GM21515 (cell line): ENCODE measurements around the gene RPN2.

Experiments used
- ATAC-seq: cut with Tn5 transposase; IDR thresholded peaks from one replicate; pipeline ENCODE4 v1.9.1; 2021; ENCODE audit not compliant: unreplicated experiment

The RPN2 gene

GRCh38 chr20:37209193-37209592, 30.1 kb downstream of the RPN2 start:
- ATAC-seq: no peak

- no peak for ATAC-seq
Observed at GRCh38 chr20:37209661-37210314, 30.7 kb downstream of the RPN2 start.

DNA sequence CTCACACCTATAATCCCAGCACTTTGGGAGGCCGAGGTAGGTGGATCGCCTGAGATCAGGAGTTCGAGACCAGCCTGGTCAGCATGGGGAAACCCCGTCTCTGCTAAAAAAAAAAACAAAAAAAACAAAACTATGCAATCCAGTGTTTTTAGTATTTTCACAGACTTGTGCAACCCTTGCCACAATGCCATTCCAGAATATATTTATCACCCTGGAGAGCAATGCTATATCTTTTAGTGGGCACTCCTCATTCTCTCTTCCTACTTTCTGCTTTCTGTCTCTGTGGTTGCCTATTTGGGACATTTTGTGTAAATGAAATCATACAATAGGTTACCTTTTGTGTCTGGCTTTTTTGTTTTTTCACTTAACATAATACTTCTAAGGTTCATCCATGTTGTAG, 39.3 kb downstream of the RPN2 start:
- no peak for ATAC-seq

GRCh38 chr20:37218976-37219375, 39.8 kb downstream of the RPN2 start:
- no peak for ATAC-seq

- no peak for ATAC-seq
Observed at GRCh38 chr20:37219751-37220668, 40.9 kb downstream of the RPN2 start.

DNA sequence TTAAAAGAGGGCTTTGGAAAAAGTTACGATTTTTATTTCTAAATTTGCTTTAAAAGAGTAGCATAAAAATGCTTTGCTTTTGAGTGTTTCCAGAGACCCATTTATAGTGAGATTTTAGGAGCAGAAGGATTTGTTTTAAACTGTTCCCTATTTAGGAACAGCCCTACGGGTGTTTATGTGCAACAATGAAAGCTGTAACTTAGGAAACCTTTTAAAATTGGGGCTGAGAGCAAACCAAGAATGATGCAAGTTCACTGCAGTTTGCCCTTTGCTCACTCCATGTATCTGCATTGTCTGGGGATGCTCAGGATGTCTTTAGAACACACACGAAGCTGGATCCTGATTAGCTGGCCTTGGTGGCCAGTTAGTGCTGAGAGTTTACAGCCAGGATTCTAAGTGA, 41.6 kb downstream of the RPN2 start:
- no peak for ATAC-seq

DNA sequence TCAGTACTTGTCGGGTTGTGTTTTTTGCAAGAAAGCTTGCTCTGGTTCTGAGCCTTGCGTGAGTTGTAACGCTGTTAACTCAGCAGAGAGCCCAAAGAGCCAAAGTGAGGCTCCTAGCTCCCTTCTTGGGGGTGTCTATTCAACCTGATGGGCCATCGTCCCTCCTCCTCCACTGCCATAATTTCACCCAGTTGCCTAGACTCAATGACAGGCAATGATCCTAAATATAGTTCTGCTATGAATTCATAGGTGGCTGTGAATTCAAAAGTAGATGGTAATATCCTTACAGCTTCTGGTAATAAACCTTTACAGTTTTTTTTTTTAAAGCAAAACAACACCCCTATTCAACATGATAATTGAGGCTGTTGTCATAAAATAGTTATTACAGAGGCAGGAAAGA, 43.0 kb downstream of the RPN2 start:
- no peak for ATAC-seq

DNA sequence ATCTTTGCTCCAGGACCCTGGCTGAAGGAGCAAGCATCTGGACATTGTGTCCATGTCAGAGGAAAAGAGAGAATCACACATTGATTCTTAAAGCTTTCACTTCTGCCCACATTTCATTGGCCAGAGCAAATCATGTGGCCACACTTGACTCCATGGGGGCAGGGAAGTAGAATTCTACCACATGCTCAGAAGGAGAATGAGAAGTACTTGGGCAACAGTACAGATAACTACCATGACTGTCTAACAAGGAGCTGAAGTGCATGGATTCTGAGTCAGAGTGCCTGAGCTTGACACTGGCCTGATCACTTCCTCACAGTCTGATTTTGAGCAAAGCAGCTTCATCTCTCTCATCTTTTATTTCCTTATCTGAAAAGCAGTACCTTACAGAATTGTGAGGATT, 43.9 kb downstream of the RPN2 start:
- ATAC-seq: no peak

DNA sequence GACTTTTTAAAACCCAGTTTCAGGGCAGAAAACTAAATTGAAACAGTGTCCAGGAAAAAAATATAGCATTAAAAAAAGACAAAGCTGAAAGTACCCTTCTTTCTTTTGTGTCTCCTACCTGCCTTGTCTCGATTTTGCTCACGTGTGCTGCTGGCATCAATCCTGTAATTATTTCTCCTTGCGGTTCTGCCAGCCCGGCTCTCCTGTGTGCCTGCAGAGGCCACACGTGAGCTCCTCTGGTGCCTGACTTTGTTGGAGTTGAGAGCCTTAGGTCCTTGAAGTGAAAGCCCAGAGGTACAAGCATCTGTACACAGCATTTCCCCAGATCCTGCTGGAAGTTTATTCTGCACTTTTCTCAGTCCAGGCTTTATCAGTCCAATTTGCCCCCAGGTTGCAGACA, 46.0 kb downstream of the RPN2 start:
- no peak for ATAC-seq

DNA sequence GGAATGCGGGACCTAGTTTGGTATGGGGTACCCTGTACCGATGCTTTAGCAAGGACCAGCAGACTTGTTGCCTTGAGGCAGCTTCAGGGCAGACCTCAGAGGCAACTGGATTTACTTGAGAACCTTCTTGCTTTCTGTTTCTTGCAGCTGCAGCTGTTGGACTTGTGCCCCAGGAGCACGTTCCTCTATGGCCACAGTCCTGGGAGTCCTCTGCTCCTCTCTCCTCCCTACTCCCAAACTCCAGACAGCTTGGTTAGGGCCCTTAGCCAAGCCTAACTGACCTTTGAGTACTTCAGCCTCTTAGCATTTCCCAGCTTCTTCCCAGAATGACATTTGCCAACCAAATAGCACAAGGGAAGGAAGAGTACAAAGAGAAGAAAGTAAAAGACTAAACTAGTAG, 47.8 kb downstream of the RPN2 start:
- ATAC-seq: no peak

DNA sequence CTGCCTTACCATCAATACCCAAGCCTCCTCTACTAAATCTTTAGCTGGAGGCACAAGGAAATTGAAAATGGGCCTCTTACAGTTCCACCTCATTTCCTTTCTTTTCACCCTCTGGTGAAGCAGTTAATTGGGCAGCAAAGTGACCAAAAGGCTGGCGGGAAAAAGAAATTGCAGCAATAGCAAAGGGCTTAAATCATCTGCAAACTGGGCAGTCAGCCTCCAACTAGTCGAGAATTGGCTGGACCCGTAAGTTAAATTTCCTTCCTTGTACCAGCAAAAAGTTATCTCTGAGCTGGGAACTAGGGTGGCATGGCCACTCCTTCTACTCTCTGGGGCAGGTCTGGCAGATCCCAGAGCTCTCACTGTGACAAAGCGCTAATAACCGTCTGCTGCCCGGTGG, 49.0 kb downstream of the RPN2 start:
- ATAC-seq: no peak

GRCh38 chr20:37228656-37229055, 49.5 kb downstream of the RPN2 start:
- no peak for ATAC-seq

GRCh38 chr20:37229357-37229756, 50.2 kb downstream of the RPN2 start:
- ATAC-seq: no peak

DNA sequence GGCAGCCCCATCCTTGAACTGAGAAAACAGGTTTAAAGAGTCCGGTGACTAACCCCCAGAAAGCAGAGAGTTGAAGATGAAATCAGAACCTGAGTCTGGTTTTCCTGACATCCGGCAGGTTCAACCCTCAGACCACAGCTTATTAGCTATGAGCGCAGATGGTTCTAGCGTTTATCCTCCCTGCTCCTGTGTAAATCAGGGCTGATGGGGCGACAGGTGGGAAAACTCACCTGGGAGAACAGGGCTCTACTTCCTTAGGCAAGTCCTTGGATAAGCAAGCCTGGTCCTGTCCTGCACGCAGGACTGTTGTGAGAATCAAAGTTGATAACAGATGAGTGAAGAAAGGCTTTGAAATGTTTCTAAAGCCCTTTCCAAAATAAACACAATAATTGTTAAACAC, 51.1 kb downstream of the RPN2 start:
- no peak for ATAC-seq

- ATAC-seq: no peak
Observed at GRCh38 chr20:37231947-37232630, 53.0 kb downstream of the RPN2 start.

- ATAC-seq: no peak
Observed at GRCh38 chr20:37233548-37234253, 54.6 kb downstream of the RPN2 start.

- ATAC-seq: no peak
Observed at GRCh38 chr20:37234254-37234581, 55.1 kb downstream of the RPN2 start.

DNA sequence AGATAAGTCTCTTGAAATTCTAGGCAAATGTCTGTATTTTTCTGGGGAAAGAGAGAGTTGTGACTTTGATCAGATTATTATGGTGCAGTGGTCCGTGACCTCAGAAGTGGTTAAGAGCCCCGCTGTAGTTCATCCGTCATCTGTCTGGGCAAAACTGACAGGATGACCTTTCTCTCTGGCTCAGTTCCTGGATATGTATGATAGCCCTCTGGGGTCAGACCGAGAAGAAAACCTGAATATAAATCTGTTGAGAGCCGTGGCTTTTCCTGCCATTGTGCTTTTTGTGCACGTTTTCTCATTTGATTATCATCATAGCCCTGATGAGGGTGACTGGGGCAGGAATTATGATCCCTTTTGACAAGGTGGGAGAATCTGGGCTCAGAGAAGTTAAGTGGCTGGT, 55.9 kb downstream of the RPN2 start:
- no peak for ATAC-seq

DNA sequence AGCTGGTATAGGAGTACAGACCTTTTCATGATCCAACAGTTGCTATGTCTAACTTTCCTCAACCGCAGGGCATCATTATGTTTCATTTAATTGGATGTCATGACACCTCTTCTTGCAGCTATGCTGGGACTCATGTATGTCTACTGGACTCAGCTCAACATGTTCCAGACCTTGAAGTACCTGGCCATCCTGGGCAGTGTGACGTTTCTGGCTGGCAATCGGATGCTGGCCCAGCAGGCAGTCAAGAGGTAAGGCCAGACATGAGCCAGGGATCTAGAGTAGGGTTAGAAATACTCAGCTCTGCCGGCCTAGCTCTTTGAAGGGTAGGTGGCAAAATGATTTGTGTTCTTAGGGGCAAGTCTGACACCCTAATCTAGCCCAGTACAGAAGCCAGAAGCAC, 57.3 kb downstream of the RPN2 start:
- ATAC-seq: no peak

DNA sequence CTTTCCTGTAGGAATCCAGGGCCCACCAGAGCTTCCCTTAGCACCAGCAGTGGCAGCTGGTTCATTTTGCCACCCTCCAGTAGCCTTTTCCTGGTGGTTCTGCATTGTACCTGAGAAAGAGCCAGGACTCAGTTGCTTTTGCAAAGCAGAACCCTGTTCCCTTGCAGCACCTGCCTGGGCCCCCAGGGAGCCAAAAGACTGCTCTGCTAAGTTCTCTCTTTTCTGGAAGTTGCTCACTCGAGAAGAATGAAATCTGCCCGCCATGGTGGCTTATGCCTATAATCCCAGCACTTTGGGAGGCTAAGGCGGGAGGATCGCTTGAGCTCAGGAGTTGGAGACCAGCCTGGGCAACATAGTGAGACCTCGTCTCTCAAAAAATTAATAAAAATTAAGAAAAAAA, 58.5 kb downstream of the RPN2 start:
- ATAC-seq: no peak

- no peak for ATAC-seq
Observed at GRCh38 chr20:37238426-37238825, 59.3 kb downstream of the RPN2 start.
